Mucosa of stomach (tissue), 1 donor: Measurements from ENCODE around the gene PRPF31.
A peak's percentile ranks its signal among the peaks of the same experiment; 100 is the strongest.

ENCODE experiments used
- H3K27me3 ChIP-seq: one replicate; pipeline ENCODE4 v1.7.0; 2013; ENCODE audit warnings: mild to moderate bottlenecking, low read length; ENCODE audit not compliant: control insufficient read depth, insufficient read depth
- H3K36me3 ChIP-seq: one replicate; pipeline ENCODE4 v1.7.0; 2013; ENCODE audit warnings: low read length; ENCODE audit not compliant: control insufficient read depth, insufficient read depth
- H3K4me1 ChIP-seq: one replicate; pipeline ENCODE4 v1.7.0; 2013; ENCODE audit warnings: mild to moderate bottlenecking, low read length; ENCODE audit not compliant: control insufficient read depth, insufficient read depth
- H3K4me3 ChIP-seq: one replicate; pipeline ENCODE4 v1.7.0; 2013; ENCODE audit warnings: low read length
- H3K9ac ChIP-seq: one replicate; pipeline ENCODE4 v1.7.0; 2013; ENCODE audit warnings: mild to moderate bottlenecking, low read length, moderate library complexity
- H3K9me3 ChIP-seq: one replicate; pipeline ENCODE4 v1.7.0; 2013; ENCODE audit warnings: mild to moderate bottlenecking, low read length, moderate library complexity; ENCODE audit not compliant: control insufficient read depth
- donor health status: Pancreatic carcinoma.

Gene PRPF31

DNA sequence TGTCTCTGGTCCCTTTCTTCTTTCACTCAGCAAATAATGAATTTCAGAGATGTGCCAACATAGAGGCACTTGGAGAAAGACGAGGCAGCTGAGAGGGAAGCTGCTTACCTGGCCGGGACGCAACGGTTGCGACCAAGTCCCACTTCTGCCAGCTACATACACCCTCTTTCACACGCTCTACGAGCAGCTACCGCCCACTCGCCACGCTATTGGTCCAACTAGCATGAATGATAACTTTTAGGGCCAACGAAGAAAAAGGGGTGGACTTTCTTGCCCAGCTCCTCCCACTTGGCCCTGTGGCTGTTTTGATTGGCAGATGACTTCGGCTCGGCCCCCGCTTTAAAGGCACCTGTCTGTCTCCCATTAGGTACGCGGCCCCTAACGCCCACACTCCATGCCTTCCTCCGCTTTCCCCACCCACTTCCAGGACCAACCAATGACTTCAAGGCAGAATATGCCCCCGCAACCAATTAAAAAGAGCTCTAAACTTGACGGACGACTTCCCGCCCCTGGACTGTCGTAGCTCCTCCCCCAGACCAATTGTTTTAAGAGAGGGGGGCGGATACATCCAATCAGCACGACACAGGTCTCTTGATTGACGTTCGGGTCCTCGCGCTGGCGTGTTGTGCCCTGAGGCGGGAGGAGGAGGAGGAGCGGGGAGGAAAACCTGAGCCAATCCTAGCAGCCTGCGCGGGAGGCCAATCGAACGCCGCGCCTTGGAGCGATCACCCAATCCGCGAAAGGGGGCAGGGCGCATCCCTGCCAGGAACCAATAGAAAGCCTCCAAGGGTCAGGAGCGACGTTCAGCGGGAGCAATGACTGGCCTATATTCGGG lies 21.5 kb downstream of the PRPF31 start:
- no peaks in the 10 kb centered on the region for H3K36me3 ChIP-seq
- peak overlapping the region; percentile 94 for H3K9ac ChIP-seq
- peak overlapping the region; percentile 65 for H3K4me3 ChIP-seq
- peaks cover 5% of the 10 kb centered on the region for H3K27me3 ChIP-seq
- no peaks in the 10 kb centered on the region for H3K9me3 ChIP-seq
- H3K4me1 ChIP-seq: peaks cover 24% of the 10 kb centered on the region

DNA sequence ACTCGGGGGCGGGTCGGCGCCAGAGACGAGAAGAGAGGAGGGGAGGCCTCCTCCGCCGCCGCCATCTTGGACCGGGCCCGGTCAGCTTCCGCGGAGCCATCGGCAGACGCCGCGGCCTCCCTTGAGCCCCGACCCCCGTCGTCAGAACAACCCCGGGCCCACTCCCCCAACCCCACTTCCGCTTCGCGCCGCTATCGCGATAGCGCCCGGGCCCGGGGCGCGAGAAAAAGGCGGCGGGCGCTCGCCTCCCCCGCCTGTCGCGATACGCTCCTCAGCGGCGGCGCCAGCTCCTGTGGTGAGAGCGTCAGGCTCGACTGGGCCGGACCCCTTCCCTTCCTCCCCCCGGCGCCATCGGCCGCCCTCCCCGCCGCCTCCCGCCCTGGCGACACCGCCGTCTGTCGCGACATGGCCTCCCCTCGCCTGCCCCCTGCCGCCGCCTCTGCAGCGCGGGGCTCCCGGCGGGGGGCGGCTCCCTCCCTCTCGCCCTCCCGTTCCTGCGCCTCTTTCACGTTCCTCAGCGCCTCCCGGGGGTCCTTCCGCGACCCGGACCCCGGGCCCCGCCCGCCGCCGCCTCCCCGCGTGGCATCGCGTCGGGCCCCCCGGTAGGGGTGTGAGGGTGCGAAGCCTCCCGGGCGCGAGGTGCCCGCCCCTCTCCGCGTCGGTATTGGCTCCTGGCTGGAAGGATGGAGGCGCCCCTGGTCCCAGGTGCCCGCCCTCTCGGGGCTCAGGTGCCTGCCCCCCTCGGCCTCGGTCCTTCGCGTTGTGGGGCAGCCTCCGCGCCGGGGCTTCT lies 22.3 kb downstream of the PRPF31 start, which contains the start of gene CNOT3:
CNOT3 (plus strand) TSS at position 64 of the 790 bp plus-strand sequence. CDS start 5,217 bp downstream, outside the sequence.
- Histone ChIP-seq H3K4me1 (peaks cover 24% of the 10 kb centered on the region), H3K36me3 (peaks cover 4% of the 10 kb centered on the region), H3K9me3 (no peaks in the 10 kb centered on the region), H3K27me3 (peaks cover 5% of the 10 kb centered on the region), H3K9ac (peak within 1 kb of the TSS; percentile 94), H3K4me3 (peak within 1 kb of the TSS; percentile 65)

DNA sequence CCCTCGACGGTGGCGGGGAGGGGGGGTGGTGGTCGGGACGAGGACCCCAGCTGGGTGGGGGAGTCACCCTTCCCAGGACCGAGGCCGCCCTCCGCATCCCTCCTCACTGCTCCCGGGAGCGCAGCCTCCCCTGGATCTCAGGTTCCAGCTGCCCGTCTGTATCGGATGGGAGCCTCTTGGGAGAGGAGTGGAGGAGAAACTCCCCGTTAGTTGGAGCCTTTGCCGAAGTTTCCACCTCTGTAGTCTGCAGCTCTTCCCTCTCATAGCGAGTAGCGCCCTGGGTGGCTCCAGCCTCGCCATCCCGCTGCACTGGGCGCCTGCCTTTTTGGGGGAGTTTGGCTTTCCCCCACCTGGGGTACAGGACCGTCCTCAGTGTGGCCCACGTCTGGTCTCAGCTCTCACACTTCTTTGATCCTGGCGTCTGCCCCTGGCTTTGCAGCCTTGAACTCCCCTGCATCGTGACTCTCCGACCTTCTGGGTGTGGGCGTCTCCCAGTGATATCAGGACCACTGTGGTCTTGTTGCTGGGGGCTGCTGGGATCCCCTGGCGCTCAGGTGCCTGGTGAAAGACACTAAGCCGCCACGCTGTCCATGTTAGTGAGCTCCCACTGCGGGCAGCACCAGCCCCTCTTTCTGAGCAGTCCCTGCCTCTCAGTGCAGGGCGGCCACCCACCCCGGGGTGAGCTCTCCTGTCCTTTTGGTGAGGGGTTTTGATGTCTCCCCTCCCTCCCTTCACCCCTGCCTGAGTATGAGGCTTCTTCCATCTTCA lies 23.1 kb downstream of the PRPF31 start:
- Histone ChIP-seq H3K9me3 (no peaks in the 10 kb centered on the region), H3K4me3 (peak overlapping the region; percentile 28), H3K9ac (peak overlapping the region; percentile 94), H3K27me3 (peaks cover 2% of the 10 kb centered on the region), H3K36me3 (peaks cover 12% of the 10 kb centered on the region), H3K4me1 (peaks cover 24% of the 10 kb centered on the region)

DNA sequence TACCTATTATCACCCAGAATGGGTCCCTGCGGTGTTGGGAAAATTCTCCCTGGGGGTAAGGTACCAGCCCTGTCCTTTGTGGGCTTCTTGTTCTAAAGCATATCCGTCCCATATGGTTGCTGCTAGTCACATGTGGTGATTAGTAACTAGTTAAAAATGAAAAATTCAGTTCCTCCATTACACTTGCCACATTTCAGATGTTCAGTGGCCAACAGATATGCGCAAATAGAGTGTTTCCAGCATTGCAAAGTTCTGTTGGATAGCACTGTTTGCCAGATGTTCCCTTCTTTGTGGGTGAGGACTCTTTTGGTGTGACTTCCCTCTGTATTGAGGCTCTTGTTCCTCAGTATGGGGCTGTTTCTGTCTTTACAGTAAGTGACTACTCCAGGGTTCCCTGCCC lies 25.8 kb downstream of the PRPF31 start:
- Histone ChIP-seq H3K9ac (no peak overlapping the region), H3K36me3 (peaks cover 33% of the 10 kb centered on the region), H3K4me1 (peaks cover 19% of the 10 kb centered on the region), H3K4me3 (no peak overlapping the region), H3K9me3 (no peaks in the 10 kb centered on the region), H3K27me3 (no peaks in the 10 kb centered on the region)

DNA sequence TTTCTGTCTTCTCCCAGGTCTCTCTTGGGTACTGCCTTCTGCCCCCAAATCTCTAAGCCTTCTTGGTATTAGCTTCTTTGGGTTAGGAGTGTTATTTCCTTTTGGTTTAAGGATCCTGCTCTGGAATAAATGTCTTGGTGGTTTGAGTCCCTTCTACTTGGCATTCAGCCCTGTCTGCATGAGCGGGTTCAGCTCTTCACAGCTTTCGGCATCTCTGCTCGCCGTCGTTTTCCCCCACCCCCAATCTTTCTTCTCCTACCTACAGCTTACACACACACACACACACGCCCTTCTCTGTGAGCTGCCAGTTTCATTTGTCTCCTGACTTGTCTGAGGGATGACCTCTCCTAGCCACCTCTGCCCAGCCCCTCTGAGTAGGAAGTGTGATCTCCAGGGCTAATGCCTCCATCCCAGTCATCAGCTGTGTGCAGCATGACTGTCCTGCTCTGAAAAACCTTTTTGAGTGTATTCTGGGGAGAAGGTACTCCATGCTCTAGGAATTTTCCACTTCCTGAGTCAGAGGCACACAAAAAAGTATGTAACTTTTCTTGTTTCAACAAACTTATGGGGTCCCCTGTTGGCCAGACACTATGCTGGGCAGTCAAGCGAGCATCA lies 26.7 kb downstream of the PRPF31 start:
- Histone ChIP-seq H3K27me3 (no peaks in the 10 kb centered on the region), H3K36me3 (peaks cover 40% of the 10 kb centered on the region), H3K4me3 (no peak overlapping the region), H3K4me1 (peaks cover 17% of the 10 kb centered on the region), H3K9me3 (no peaks in the 10 kb centered on the region), H3K9ac (no peak overlapping the region)

DNA sequence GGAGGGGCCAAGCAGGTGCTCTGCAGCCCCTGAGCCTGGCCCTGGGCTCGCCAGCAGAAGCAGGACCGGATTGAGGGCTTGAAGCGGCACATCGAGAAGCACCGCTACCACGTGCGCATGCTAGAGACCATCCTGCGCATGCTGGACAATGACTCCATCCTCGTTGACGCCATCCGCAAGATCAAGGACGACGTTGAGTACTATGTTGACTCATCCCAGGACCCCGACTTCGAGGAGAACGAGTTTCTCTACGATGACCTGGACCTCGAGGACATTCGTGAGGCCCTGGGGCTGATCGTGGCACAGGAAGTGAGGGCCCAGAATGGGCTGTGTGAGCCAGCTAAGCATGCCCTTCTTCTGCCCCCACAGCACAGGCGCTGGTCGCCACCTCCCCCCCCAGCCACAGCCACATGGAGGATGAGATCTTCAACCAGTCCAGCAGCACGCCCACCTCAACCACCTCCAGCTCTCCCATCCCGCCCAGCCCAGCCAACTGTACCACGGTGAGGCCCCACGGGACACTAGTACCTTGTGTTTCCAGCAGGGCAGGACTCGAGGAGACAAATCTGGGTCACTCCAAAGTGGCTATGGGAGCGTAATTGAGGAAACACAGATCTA lies 30.1 kb downstream of the PRPF31 start:
- H3K9me3 ChIP-seq: no peaks in the 10 kb centered on the region
- no peak overlapping the region for H3K4me3 ChIP-seq
- no peaks in the 10 kb centered on the region for H3K27me3 ChIP-seq
- H3K36me3 ChIP-seq: peaks cover 46% of the 10 kb centered on the region
- no peak overlapping the region for H3K9ac ChIP-seq
- H3K4me1 ChIP-seq: no peaks in the 10 kb centered on the region

DNA sequence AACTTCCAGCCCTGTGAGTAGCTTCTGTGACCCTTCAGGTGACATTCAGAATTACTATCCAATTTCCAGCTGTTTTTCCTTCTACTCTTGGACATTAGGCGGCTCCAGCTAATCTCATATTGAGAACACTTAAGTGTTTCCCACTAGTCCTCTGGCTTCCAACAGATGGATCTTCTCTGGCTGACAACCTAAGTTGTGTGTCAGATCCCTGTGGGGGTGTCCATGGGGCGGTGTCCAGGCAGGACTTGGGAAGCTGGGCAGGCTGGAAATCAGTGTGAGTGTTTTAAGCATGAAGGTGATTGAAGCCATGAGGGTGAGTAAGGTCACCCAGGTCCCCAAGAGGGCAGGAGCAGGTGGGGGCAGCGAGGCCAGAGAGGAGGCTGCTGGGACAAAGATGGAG lies 32.1 kb downstream of the PRPF31 start:
- H3K27me3 ChIP-seq: no peaks in the 10 kb centered on the region
- peaks cover 51% of the 10 kb centered on the region for H3K36me3 ChIP-seq
- no peaks in the 10 kb centered on the region for H3K4me1 ChIP-seq
- H3K4me3 ChIP-seq: no peak overlapping the region
- H3K9ac ChIP-seq: no peak overlapping the region
- no peaks in the 10 kb centered on the region for H3K9me3 ChIP-seq

DNA sequence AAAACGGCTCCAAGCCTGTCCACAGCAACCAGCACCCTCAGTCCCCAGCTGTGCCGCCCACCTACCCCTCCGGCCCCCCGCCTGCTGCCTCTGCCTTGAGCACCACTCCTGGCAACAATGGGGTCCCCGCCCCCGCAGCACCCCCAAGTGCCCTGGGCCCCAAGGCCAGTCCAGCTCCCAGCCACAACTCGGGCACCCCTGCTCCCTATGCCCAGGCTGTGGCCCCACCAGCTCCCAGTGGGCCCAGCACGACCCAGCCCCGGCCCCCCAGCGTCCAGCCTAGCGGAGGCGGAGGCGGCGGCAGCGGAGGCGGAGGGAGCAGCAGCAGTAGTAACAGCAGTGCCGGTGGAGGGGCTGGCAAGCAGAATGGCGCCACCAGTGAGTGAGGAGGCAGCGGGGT lies 32.6 kb downstream of the PRPF31 start:
- Histone ChIP-seq H3K4me3 (no peak overlapping the region), H3K27me3 (no peaks in the 10 kb centered on the region), H3K4me1 (no peaks in the 10 kb centered on the region), H3K36me3 (peaks cover 51% of the 10 kb centered on the region), H3K9me3 (no peaks in the 10 kb centered on the region), H3K9ac (no peak overlapping the region)

DNA sequence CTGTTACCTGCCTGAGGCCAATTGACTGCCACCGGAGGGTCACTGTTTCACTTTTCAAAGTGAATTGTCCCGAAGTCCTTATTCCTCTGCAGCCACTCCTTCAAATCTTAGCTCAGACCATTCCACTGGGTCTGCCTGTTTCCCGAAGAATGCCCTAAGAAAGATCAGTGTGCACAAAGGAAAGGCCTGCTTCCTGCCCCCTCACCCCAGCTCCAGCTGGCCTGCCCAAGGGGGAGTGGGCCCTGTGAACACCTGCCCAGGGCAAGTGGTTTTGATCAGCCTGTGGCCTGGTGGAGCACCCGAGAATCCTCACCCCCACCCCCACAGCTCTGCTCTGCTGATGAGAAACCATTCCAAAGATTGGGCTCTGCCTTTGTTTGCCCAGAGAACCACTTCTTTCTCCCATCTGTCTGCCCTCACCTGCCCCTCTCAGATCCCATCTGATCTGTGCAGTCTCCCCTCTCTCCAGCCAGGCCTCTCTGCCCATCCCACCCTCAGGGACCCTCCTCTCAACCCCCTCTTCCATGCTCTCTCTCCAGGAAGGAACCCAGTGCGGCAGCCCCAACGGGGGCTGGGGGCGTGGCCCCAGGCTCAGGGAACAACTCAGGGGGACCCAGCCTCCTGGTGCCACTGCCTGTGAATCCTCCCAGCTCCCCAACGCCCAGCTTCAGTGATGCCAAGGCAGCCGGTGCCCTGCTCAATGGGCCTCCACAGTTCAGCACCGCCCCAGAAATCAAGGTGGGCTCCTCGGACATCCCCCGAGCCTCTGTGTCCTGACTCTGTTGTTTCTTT lies 33.7 kb downstream of the PRPF31 start:
- no peaks in the 10 kb centered on the region for H3K9me3 ChIP-seq
- H3K36me3 ChIP-seq: peaks cover 40% of the 10 kb centered on the region
- no peaks in the 10 kb centered on the region for H3K27me3 ChIP-seq
- no peaks in the 10 kb centered on the region for H3K4me1 ChIP-seq
- H3K4me3 ChIP-seq: no peak overlapping the region
- no peak overlapping the region for H3K9ac ChIP-seq

DNA sequence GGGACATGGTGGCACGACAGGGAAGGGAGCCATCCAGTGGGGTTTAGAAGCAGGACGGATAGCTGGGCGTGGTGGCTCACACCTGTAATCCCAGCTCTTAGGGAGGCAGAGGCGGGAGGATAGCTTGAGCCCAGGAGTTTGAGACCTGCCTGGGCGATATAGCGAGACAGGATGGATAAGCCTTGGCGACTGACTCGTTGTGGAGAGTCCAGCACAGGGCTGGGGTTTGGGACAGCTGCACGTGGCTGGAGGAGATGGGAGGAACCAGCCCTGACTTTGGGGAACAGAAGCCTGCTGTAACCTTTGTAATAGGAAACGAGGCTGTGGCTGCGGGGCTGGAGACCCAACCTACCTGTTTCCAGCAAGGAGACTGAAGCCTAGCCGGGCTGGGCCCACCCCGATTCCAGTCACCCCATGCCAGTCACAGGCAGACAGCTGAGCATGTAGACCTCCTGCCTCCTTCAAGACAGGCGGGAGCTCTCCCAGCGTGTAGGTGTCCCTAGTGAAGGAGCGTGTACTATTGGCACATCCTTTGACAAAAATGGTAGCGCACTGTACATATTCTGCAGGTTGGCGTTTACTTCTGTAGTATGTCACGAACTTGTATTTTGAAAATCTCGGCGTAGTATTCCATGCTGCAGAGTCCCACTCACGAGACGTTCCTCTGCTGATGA lies 35.9 kb downstream of the PRPF31 start:
- peaks cover 35% of the 10 kb centered on the region for H3K36me3 ChIP-seq

More for the DNA sequence above, 35.9 kb downstream of the PRPF31 start:
- H3K9me3 ChIP-seq: no peaks in the 10 kb centered on the region
- no peak overlapping the region for H3K4me3 ChIP-seq
- H3K9ac ChIP-seq: no peak overlapping the region
- no peaks in the 10 kb centered on the region for H3K27me3 ChIP-seq
- no peaks in the 10 kb centered on the region for H3K4me1 ChIP-seq
